ENCODE data around the gene PRKAR1B. TPM values are rescaled to one million over a fixed set of nuclear protein-coding genes. Genes with fewer than 3 reads are reported as not detected.
"Not testable (repeated sequence)": the region's sequence is repeated elsewhere in the genome, so short reads cannot be mapped to it uniquely, and the experiment has no call there.

PRKAR1B gene
- total and polyA plus RNA-seq, 7 donors = 9.5 to 26.6 (median 11.4) TPM

GRCh38 chr7:555551-556160 lies 171.4 kb downstream of the PRKAR1B start:
- no peaks in the 10 kb centered on the region for H3K4me1 ChIP-seq
- WGBS, 2 donors = 94 to 95% methylated on average over 18 of the region's 18 CpGs
- no peak overlapping the region for H3K4me3 ChIP-seq
- no peaks in the 10 kb centered on the region for H3K36me3 ChIP-seq
- no peak overlapping the region for H3K27ac ChIP-seq
- H3K9me3 ChIP-seq = no peaks in the 10 kb centered on the region
- intact Hi-C loops (cut with DNase I) = no loop called here
- H3K27me3 ChIP-seq = no peaks in the 10 kb centered on the region
- no peak for DNase-seq
- TF ChIP-seq POLR2AphosphoS5 (IDR thresholded peaks at IDR 0.05) (no peak), CTCF (IDR thresholded peaks at IDR 0.05) (no peak), EP300 (IDR thresholded peaks at IDR 0.05) (no peak), POLR2A (IDR thresholded peaks at IDR 0.05) (no peak)

GRCh38 chr7:553636-554111 lies 173.4 kb downstream of the PRKAR1B start:
- DNase-seq = no peak
- TF ChIP-seq EP300 (IDR thresholded peaks at IDR 0.05) (no peak), POLR2AphosphoS5 (IDR thresholded peaks at IDR 0.05) (no peak), POLR2A (IDR thresholded peaks at IDR 0.05) (no peak), CTCF (IDR thresholded peaks at IDR 0.05) (no peak)
- Histone ChIP-seq H3K27me3 (no peaks in the 10 kb centered on the region), H3K36me3 (peaks cover 0 to 5% (median 0%) of the 10 kb centered on the region in 4 donors), H3K4me3 (no peak overlapping the region), H3K27ac (no peak overlapping the region), H3K4me1 (no peaks in the 10 kb centered on the region), H3K9me3 (no peaks in the 10 kb centered on the region)
- intact Hi-C loops (cut with DNase I) = no loop called here
- whole genome bisulfite sequencing, 2 donors = 50 to 74% methylated on average over 18 of the region's 18 CpGs

DNA sequence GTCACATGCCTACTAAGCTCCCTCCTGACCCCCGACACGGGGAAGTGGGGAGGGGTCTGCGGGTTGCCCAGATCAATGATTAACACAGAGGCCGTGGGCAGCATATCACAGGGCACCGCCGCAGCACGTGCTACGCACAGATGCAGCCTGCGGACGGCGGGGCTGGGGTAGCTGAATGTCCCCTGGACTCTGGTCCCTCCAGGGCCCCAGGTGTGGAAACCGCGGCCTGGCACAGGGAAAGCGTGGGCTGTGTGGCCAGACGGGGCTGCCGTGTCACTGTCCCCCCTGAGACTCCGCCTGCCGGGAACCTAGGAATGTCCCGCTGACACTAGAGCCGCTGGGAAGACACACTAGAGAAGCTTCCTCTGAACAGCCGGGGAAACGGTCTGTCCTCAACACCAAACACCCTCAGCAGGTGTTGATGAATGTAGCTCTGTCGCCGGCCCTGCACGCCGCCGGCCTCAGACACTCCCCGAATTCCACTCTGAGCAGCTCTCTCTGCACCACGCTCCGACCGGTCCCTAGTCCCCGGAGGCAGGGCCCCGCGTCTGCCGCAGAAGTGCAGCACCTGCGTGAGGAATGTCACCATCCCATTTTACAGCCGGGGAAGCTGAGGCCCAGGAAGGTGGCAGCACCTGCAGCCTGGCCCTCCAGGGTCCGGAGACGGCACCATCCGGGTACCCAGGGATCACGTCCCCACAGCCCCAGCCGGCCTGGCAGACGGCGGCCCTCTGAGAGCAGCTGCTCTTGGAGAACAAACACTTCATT lies 174.0 kb downstream of the PRKAR1B start:
- H3K9me3 ChIP-seq = no peaks in the 10 kb centered on the region
- intact Hi-C loops (cut with DNase I) = no loop called here
- no peak overlapping the region for H3K4me3 ChIP-seq
- no peak for DNase-seq
- WGBS, 2 donors = 53 to 75% methylated on average over 44 of the region's 44 CpGs
- TF ChIP-seq EP300 (IDR thresholded peaks at IDR 0.05) (no peak), CTCF (IDR thresholded peaks at IDR 0.05) (no peak), POLR2A (IDR thresholded peaks at IDR 0.05) (no peak), POLR2AphosphoS5 (IDR thresholded peaks at IDR 0.05) (no peak)
- H3K27ac ChIP-seq = no peak overlapping the region
- H3K4me1 ChIP-seq = no peaks in the 10 kb centered on the region
- peaks cover 0 to 5% (median 0%) of the 10 kb centered on the region in 4 donors for H3K36me3 ChIP-seq
- no peaks in the 10 kb centered on the region for H3K27me3 ChIP-seq

GRCh38 chr7:552151-552867 lies 174.8 kb downstream of the PRKAR1B start:
- H3K27ac ChIP-seq; DNase-seq; H3K4me1 ChIP-seq; H3K36me3 ChIP-seq; H3K27me3 ChIP-seq; H3K9me3 ChIP-seq; H3K4me3 ChIP-seq; intact Hi-C loops (cut with DNase I): not testable (repeated sequence)
- 81 to 88% methylated on average over 32 of the region's 32 CpGs for WGBS, 2 donors

DNA sequence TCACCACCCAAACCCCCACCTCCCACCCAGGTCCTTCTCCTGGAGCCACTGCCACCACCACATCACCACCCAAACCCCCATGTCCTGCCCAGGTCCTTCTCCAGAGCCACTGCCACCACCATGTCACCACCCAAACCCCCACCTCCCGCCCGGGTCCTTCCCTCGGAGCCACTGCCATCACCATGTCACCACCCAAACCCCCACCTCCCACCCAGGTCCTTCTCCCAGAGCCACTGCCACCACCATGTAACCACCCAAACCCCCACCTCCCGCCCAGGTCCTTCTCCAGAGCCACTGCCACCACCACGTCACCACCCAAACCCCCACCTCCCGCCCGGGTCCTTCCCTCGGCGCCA lies 175.5 kb downstream of the PRKAR1B start:
- 94 to 97% methylated on average over 9 of the region's 9 CpGs for WGBS, 2 donors
- H3K27ac ChIP-seq; DNase-seq; H3K9me3 ChIP-seq; H3K4me3 ChIP-seq; H3K4me1 ChIP-seq; H3K36me3 ChIP-seq; H3K27me3 ChIP-seq; intact Hi-C loops (cut with DNase I): not testable (repeated sequence)

All from sigmoid colon (tissue), 7 donors.